NCI-H446 (cell line): Measurements from ENCODE around the gene ATP8A2.

Experiments
- DNase-seq, 2 experiments: peaks; one replicate each; lab custom pipeline; 2025; lab: John Stamatoyannopoulos, UW

The ATP8A2 gene

DNA sequence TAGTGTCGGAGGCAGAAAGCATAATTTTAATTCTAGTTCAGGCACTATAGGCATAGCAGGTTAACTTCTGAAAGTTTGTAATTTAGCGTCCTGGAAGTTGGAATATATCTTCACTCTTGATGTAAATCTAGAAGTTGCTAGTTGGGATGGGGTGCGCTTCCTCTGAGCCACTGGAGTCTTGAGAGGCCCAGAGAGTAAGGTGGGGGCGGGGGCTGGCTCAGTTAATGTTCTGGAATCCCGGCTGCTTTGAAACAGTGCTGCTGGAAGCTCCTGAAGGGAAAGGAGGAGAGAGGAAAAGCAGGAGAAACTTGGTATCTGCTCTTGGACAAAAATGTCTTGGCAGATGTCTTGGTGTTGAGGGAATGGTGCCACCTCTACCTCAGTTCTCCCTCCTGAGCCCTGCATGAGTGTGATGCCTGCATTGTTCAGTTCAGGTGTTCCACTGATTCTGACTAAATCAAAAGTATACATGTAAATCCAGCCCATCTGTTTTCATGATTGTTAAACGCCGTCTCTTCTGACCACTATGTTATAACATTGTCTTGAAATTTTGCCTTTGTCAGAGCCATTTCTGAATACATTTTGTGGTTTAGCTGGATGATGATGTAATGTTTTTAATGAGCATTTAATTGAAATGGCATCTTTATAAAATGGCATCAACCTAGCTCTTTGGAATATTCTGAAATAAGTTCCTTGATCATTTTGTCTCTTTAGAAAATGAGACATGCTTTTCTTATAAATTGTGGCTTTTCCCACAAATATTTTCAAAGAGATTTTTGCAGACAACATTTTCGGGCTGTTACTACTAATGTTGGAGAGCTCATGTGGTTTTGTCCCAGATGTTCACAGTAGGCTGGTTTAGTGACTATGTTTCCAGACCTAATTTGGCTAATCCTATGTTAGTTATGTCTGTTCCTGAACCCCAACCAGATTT lies 477.3 kb downstream of the ATP8A2 start:
- DNase-seq = no peak

DNA sequence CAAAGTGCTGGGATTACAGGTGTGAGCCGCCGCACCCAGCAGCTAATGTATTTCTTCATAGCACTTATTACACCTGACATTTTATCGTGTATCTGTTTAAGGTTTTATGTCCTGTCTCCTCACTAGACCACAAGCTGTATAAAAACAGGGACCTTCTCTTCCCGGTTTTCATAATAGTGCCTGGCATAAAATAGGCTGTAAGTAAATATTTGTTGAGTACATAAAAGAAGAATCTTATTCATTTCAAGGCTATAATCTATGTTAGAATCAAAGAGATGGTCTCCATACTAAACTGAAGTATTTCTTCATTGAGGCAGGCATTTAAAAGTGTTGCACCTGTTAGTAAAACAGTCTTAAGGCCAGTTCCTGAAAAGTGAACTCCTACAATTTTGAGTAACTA lies 486.1 kb downstream of the ATP8A2 start:
- DNase-seq = no peak

DNA sequence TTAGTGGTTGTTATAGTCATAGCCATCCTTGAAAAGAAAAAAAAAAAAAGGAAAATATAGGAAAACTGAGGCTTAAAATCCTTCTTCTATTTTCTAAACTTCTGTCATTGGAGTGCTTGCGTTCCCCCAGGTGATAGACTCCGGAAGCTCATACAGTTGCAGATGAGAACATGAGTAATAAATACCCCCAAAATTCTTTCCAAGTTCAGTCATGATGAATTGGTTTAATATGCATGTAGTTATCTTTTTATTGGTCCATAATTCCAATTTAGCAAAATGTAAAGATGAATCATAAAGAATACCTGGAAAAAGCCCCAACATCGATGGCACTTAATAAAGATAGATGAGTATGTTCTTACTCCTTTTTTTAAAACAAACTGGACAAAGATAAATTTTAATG lies 487.8 kb downstream of the ATP8A2 start:
- DNase-seq = no peak

DNA sequence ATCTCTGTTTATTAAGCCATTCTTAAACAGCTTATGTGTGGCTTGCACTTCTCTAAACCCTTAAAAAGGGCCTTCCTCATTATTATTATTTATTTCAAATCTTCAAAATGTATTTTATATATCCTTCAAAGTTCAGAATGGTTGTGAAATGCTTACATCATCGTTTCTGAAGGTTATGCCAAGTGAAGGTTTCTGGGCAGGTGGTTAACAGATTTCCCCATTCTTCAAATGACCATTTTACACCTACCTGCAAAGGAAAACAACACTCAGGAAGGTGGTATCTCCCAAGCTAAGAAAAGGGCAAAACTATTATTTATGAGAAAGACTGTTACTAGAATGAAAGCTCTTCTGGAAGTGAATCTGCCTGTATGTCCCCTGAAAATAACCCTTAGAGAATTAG lies 488.5 kb downstream of the ATP8A2 start:
- no peak for DNase-seq

DNA sequence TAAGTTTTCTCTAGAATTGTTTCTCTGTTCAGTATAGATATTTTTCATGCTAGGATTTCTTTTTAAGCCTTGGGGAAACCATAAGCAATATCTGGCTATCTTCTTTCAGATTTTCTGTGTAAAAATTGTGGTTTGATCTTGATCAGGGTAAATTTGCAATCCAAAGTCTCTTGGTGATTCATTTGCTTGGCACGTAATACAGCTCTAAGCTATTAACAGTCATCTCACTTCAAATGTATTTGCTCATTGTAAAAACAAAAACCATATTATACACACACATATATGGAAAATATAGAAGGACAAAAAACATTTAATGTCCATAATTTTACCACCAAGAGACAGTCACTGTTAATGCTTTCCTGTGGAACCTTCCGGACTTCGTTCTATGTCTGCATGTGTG lies 489.1 kb downstream of the ATP8A2 start:
- no peak for DNase-seq

DNA sequence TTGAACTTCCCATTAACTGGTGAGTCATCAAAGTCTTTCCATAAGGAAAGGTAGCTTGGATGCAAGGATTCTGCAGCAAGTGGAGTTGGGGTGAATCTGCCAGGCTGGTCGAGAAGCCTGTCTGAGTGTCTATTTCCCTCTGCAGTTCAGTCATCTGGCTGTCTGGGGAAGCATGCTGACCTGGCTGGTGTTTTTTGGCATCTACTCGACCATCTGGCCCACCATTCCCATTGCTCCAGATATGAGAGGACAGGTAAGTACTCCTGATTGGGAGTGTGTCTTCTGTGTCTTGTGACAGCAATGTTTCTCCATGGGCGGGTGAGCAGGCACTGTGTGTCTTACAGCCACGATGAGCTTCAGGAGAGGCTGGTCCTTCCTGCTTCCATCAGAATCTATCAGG lies 490.4 kb downstream of the ATP8A2 start:
- no peak for DNase-seq

DNA sequence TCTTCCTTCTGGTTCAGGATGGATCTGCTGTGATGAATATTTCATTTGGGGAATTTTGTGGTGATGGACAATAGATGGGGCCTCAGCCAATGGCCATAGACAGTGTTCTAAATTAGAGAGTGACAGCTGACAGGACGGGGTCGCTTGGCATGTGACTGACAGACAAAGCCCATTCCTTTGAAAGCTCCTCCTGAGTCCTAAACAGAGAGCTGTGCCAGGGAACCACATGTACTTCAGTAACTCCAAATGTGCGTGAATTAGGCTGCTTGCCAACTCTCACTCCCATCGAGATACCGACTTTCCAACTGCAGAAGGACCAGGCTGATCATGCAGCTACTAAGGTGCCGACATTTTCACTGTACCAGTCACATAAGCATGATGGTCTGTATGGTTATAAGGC lies 492.3 kb downstream of the ATP8A2 start:
- no peak for DNase-seq

DNA sequence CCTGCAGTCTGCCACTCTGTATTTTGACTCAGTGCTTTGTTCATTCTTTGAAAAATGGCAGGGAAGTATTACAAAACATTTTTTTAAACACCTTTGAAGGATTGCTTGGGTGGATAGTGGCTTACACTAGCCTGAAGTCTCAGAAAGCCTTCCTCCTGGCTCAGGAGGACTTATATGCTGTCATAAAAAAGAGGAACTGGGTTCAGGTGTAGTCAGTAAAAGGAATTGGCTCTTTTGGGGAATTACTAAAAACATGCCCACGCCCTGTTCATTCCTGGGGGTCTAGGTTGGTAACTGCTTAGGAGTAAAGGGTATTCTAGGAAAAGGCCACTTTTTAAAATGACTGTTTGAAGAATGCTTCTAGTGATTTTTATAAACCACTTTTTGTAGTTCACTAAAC lies 493.2 kb downstream of the ATP8A2 start:
- DNase-seq = no peak

DNA sequence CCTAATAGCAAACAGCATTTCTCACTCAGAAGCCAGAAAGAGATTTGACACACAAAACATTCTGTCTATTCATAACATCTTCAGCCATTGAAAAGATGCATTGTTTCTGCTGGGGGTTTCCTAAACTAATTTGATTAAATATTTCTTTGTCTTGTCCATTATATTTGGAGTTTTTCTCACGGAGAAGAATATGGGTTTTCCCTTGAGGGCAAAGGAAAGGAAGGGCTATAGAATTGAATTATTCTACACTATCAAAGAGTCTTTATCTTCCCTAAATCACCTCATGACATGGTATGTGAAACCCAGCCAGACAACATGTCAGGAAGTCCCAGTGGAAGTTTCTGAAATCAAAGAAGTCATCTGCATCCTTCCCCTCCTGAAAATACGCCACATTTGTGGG lies 493.6 kb downstream of the ATP8A2 start:
- DNase-seq = no peak

DNA sequence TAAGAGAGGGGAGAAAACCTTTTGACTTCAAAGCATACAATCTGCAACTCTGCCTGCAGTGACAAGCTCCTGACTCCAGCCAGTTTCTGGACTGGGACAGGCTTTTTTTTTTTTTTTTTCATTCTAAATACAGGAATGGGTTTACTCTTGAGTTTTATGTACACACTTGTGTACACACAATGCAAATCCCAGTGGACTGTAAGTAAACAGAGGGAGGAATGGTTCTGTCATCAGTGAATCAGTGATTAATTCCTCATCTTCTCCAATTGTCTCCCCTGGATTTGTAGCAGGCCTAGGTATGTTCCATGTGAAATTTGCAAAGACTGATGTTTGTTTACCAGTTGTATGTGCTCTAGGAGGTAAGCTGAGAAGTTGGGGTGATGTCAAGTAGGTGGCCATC lies 495.3 kb downstream of the ATP8A2 start:
- DNase-seq = no peak

DNA sequence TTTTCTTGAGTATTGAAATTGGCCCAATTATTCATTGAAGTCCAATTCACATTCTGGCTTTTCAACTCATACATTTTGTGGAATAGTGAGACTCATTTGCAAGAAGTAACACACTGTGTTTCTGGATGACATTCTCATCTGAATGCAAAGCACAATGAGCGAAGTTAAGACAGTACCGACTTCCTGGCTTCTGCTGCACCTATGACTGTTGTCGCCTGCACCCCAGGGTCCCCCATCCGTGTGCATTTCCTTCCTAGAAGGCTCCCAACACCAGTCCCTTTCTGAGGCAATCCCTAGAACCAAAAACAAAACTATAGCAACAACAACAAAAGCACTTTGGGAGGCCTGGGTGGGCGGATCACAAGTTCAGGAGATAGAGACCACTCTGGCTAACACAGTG lies 496.7 kb downstream of the ATP8A2 start:
- DNase-seq = no peak

DNA sequence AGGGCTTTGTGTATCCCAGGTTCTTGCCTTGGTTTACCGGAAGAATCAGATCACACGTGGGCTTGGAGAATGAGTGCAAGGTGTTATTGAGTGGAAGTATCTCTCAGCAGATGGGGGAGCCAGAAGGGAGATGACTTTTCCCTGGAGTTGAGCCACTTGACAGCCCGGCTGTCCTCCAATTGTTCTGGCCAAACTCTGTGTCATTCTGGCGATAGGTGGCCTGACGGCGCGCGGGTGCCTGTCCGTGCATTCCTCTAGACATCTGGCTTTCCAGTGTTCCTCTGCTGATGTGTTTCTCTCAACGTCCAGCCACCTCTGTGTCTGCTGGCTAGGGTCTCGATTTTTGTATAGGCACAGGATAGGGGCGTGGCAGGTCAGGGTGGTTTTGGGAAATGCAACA lies 498.2 kb downstream of the ATP8A2 start:
- no peak for DNase-seq

DNA sequence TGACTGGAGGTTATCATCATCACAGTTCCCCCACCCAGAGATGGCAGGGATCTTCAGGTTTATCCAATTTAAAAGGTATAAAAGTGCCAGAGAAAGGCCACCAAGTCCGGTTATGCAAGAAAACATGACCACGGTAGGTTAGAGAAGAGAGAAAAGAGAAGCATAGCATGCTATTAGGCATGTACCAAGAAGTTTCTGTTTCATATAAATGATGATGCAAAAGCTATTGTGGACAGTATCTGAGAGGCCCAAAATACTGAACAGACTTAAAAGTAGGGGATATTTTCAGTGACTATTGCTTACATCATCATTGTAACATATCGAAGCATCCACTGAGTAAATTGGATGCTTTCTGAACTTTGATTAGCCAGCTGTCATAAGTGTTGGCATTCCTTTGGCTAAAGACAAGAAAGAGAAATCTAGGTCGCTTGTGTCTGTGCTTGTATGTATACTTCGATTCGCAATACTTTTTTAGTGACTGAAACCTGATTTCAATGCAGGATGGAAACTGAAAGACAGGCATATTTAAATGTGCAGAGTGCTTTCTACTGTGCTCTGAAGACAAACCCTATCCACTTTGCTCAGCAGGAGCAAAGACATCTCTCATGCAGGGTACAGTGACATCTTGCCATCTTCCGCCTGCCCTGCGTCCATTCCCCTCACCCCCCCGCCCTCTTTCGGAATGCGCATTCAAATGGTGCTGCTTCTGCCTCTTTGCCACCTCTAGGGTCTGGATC lies 499.8 kb downstream of the ATP8A2 start:
- DNase-seq = no peak

DNA sequence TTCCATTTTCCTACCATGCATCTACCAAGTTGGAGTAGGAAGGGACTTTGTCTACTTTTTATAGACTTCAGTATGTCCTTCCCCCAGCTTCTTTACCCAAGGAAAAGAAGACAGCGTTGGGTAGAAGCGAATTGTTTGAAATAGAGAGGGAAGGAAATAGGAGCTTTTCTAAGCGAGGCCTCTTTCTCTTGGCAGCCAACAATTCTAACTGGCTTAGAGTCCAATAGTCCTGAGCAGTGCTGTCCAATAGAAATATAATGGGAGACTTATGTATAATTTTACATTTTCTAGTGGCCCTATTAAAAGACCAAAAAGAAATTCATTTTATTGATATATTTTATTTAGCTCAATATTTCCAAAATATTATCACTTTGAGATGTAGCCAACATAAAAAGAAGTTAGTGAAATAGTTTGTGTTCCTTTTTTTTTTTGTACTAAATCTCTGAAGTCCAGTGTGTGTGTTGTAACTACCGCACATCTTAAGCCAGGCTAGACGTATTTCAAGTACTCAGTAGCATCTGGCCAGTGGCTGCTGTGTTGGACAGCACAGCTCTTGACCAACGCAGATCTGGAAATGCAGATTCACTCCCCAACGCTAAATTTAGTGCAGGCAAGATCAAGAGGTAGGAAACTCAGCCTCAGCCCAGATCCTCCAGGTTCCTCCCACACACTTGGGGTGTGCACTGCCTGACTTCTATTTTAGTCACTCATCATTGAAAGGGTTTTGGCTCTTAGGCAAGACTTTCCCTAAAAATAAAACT lies 500.9 kb downstream of the ATP8A2 start:
- DNase-seq = no peak

DNA sequence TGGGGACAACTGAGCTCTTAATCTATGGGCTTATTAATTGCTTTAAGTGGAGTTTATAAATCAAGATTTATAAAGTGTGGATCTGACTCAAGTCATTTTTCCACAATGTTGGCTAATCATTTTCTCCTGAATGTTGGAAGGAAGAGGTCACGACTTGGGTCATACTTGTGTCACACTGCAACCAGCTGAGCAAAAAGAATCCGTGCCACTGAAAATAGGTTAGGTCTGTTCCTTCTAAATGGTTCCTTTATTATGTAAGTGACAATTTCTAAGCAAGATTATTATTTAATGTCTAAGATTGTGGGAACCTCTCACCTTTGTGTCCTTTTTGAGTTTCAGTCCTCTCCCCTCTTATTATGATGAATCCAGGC lies 501.5 kb downstream of the ATP8A2 start:
- DNase-seq = no peak

DNA sequence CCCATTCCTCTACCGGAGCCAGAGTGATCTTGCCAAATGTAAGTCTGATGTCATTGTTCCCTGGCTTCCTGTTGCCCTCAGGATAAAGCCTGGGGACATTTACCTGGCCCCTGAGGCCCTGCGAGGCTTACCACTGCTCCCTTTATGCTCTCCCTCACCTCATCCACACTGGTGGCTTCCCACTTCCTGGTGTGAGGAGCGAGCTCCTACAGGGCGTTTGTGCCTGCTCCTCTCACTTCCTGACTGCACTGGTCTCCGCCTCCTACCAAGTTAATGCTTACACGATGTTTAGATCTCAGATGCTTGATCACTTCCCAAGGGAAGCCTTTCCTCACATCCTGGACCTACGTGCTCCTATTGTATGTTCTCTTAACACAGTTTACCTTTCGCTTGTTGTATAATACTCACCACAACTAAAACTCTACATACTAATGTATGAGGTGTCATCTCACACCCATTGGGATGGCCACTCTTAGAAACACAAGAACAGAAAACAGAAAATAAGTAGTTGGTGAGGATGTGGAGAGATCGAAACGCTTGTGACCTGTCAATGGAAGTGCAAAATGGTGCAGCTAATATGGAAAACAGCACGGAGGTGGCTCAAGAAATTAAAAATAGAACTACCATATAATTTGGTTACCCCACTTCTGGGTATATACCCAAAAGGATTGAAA lies 502.4 kb downstream of the ATP8A2 start:
- no peak for DNase-seq

DNA sequence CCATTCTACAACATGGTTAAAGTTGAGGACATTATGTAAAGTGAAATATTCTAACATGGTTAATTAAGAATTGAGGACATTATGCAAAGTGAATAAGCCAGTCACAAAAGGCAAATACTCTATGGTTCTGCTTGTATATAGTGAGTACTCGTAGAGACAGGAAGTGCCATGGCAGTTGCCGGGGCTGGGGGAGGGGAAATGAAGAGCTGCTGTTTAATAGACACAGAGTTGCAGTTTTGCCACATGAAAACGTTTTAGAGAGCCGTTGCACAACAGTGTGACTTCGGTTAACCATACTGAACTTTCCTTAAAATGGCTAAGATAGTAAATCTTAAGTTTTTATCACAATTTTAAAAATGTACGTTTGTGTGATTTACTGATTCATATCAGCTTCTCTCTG lies 503.1 kb downstream of the ATP8A2 start:
- no peak for DNase-seq

DNA sequence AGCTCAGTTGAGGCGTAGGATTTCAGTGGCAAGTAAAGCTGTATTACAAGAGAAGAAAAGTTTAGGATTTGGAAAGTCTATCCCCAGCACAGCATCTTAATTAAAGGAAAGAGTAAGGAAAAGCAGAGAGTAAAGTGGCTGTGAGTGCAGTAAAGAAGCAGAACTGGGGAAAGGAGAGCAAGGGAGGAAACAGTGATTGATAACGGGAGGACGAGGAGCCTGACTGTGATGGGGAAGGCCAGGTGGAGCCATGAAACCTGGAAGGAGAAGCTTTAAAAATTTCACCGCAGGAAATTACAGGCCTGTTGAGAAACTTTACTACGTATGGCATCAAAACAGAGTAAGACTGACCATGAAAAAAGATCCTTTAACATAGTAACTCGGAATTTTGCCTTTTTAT lies 504.5 kb downstream of the ATP8A2 start:
- DNase-seq = no peak

DNA sequence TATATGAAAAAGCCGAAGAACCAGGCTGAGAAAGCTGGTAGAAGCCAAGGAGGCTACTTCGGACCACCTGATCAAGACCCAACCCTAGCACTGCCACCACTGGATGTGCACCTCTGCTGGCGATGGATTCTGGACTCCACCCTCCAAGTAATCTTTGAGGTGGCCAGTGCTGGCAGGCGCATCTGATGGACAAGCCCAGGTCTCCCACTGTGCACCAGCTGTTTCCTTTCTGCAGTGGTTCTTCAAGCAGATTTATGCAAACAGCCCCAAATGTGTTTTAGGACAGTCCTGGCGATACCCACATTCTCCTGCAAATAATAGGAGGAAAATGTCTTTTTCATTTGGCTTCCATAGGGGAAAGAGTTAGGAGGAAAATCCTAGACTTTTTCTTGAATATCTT lies 507.7 kb downstream of the ATP8A2 start:
- no peak for DNase-seq

DNA sequence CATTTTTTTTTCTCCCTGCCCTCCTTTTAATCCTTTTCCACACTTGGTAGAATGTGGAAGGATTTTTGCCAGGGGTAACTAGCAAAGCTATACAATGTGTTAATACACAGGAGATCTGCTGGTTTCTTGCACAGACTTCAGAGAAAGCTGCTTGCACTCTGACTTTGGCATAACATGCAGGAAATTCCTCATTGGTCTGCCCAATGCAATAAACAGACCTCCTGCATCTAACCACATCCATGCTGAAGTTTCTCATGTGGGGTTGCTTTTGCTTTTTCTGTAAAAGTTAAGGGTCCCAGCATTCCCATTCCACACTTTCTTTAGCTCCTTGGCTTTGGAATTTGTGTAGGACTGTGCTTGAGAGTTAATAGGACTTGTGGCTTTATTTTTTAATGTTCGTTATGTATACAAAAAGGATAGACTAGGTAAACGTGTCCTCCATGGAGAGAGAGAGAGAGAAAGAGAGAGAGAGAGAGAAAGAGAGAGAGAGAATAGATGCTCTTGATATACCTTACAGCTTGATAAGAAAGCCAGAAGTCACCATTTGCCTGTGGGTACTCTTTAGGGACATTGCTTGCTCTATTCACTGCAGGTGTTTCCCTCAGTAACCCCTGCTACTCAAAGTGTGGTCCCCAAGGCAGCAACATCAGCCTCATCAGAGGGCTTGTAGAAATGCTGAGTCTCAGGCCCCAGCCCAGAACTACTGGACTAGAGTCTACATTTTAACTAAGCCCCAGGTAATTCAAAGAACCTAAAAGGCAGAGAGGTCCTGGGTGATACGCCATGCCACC lies 509.6 kb downstream of the ATP8A2 start:
- DNase-seq = no peak

DNA sequence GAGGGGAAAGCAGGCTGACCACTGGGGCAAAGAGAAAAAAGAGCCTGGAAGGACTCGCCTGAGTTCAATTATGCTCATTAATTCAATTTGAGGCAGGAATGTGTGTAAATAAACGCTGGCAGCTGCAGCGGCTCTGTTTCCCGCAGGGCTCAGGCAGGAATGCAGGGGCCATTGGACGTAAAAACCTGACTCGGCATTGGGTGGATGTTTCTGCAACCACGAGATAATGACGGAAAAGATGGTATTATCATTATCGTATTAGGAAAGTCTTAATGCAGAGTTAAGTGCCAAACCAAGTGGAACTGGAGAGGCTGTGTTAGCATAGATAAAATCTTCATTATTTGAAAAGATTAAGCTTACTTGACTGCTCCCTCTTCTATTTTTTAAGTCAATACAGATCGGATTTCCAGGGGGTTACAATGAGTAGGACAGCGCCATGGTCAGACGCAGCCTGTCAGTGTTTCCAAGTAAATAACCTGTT lies 510.2 kb downstream of the ATP8A2 start:
- DNase-seq = no peak
